ENCODE data around the gene NOB1. TPM values are rescaled to one million over a fixed set of nuclear protein-coding genes. Genes with fewer than 3 reads are reported as not detected.
A peak's percentile ranks its signal among the peaks of the same experiment; 100 is the strongest.

The NOB1 gene
- total RNA-seq, 4 donors from 2014 or later, result 23.4 to 31.4 (median 27.1) TPM

DNA sequence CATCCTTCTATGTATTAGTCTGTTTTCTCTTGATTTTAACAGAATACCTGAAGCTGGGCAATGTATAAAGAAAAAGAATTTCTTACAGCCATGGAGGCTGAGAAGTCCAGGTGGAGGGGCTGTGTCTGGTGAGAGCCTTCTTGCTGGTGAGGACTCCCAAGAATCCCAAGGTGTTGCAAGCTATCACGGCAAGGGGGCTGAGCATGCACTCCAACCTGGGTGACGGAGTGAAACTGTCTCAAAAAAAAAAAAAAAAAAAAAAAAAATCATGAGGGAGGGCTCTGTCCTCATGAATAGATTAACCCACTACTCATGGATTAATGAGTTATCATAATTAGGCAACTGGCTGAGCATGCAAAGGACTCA is 47.8 kb downstream of the NOB1 start:
- no peak overlapping the region for H3K27ac ChIP-seq
- TF ChIP-seq CTCF (IDR thresholded peaks at IDR 0.05), result no peak
- 76% methylated on average over 2 of the region's 2 CpGs; no CpG with 5 or more reads in 1 of the 2 donors for WGBS, 2 donors (ENCODE audit: low coverage in 1 of 2)
- H3K36me3 ChIP-seq, result peaks cover 0 to 40% of the 10 kb centered on the region in 2 donors
- H3K4me3 ChIP-seq, result no peak overlapping the region
- H3K4me1 ChIP-seq, result peaks cover 0 to 40% (median 4%) of the 10 kb centered on the region in 3 donors
- no peaks in the 10 kb centered on the region for H3K9me3 ChIP-seq
- no peaks in the 10 kb centered on the region for H3K27me3 ChIP-seq
- ATAC-seq, result no peak

DNA sequence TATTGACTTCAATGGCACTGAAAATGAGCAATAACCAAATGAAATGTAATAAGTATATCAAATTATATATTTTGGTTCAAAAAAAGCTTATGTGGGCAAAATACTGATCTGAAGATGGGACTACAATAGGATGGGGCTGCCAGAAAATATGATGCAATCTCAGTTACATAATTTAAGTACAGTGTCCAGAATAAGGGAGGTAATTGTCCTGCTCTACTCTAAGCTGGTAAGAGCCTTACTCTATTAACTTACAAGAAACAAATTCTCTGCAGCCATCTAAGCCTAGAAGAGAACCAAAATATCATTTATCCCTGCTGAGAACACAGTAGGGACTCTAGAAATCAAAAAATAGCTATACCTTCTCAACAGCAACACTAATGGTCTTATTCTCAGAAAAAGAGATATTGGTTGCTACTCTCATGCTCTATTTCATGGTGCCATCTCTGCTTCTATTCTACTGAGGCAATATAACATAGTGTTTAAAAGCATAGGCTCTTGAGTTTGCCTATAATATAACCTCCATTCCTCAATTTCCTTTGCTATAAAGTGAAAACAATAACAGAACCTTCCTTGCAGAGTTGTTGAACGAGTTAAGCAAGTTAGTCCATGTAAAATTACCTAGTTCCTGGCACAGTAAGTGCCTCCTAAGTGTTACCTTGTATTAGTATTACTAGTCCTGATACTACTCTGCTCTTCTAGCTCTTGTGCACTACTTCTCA is 48.3 kb downstream of the NOB1 start:
- ATAC-seq, result peak; percentile 80
- no peaks in the 10 kb centered on the region for H3K27me3 ChIP-seq
- H3K27ac ChIP-seq, result no peak overlapping the region
- peaks cover 0 to 36% of the 10 kb centered on the region in 2 donors for H3K36me3 ChIP-seq
- WGBS, 2 donors (ENCODE audit: low coverage in 1 of 2), result 70 to 77% methylated on average over 1 of the region's 1 CpG
- TF ChIP-seq POLR2AphosphoS5 (IDR thresholded peaks at IDR 0.05) (no peak), POLR2A (IDR thresholded peaks at IDR 0.05) (no peak), CTCF (IDR thresholded peaks at IDR 0.05) (no peak), EP300 (IDR thresholded peaks at IDR 0.05) (no peak)
- H3K9me3 ChIP-seq, result no peaks in the 10 kb centered on the region
- no peak overlapping the region for H3K4me3 ChIP-seq
- peaks cover 0 to 37% (median 4%) of the 10 kb centered on the region in 3 donors for H3K4me1 ChIP-seq

DNA sequence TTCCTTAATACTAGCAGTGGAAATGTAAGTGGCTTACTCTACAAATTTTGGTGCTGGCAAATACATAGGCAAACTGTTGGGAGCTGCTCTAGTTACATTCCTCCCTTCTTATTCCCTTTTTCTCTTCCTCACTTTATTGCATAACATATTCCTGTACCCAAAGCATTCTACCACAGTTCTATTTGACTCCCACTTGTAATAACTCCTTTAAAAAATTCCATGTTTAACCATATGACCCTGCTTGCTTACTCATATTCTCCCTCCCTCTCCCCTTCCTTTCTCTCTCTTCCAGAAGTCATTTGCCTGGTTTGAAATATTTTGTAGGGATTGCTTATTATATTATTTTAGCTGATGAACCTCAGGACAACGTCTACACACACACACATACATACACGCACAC is 51.1 kb downstream of the NOB1 start:
- H3K4me1 ChIP-seq, result peaks cover 0 to 13% (median 4%) of the 10 kb centered on the region in 3 donors
- no peaks in the 10 kb centered on the region for H3K27me3 ChIP-seq
- ATAC-seq, result no peak
- H3K36me3 ChIP-seq, result peaks cover 0 to 26% of the 10 kb centered on the region in 2 donors
- TF ChIP-seq EP300 (IDR thresholded peaks at IDR 0.05) (no peak), POLR2AphosphoS5 (IDR thresholded peaks at IDR 0.05) (no peak), CTCF (IDR thresholded peaks at IDR 0.05) (no peak), POLR2A (IDR thresholded peaks at IDR 0.05) (no peak)
- no peaks in the 10 kb centered on the region for H3K9me3 ChIP-seq
- WGBS, 2 donors (ENCODE audit: low coverage in 1 of 2), result 57 to 80% methylated on average over 1 to 2 of the region's 2 CpGs
- H3K27ac ChIP-seq, result no peak overlapping the region
- no peak overlapping the region for H3K4me3 ChIP-seq

- ATAC-seq, result no peak
- Histone ChIP-seq H3K36me3 (peaks cover 0 to 20% of the 10 kb centered on the region in 2 donors), H3K27ac (no peak overlapping the region), H3K27me3 (no peaks in the 10 kb centered on the region), H3K4me1 (peaks cover 0 to 13% (median 4%) of the 10 kb centered on the region in 3 donors), H3K4me3 (no peak overlapping the region), H3K9me3 (no peaks in the 10 kb centered on the region)
- TF ChIP-seq POLR2A (IDR thresholded peaks at IDR 0.05) (no peak), CTCF (IDR thresholded peaks at IDR 0.05) (no peak), POLR2AphosphoS5 (IDR thresholded peaks at IDR 0.05) (no peak), EP300 (IDR thresholded peaks at IDR 0.05) (no peak)
- 57 to 100% methylated on average over 1 to 2 of the region's 2 CpGs for WGBS, 2 donors (ENCODE audit: low coverage in 1 of 2)
Measured at GRCh38 chr16:69701866-69702265, 52.9 kb downstream of the NOB1 start.

DNA sequence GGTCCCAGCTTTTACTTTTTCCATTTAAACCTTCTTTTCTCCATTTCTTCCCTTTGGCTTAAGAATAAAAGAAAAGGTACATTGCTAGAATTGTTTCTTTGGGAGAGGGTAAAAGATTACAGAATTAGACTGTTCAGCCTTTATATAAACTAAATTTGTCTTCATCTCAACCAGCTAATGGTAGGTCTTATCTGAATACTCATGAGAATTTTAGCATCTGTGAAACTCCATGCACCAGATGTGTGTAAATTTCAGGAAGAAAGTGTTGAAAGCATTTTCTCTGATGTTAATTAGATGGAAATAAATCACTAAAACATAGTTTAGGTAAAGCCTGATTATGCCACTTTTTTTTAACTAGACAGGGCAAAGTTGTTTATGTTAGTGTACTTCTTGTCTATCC is 53.3 kb downstream of the NOB1 start:
- H3K27me3 ChIP-seq, result no peaks in the 10 kb centered on the region
- peaks cover 0 to 10% (median 2%) of the 10 kb centered on the region in 3 donors for H3K4me1 ChIP-seq
- H3K36me3 ChIP-seq, result peaks cover 0 to 24% of the 10 kb centered on the region in 2 donors
- H3K27ac ChIP-seq, result no peak overlapping the region
- no peak overlapping the region for H3K4me3 ChIP-seq
- no peaks in the 10 kb centered on the region for H3K9me3 ChIP-seq
- no peak for TF ChIP-seq CTCF (IDR thresholded peaks at IDR 0.05)
- TF ChIP-seq EP300 (IDR thresholded peaks at IDR 0.05), result no peak
- ATAC-seq, result no peak
